Neutrophil (primary cell): ENCODE results near the gene PHKA2.
"Not testable (repeated sequence)": the region's sequence is repeated elsewhere in the genome, so short reads cannot be mapped to it uniquely, and the experiment has no call there.

Experiments
- H3K27ac ChIP-seq: fragments of 200-600 bp; sonication (generic); 2 replicates; pipeline ENCODE4 v1.5.1; 2016; ENCODE audit warnings: mild to moderate bottlenecking, moderate library complexity
- H3K27me3 ChIP-seq: fragments of 200-600 bp; sonication (generic); 2 replicates; pipeline ENCODE4 v1.6.0; 2016; ENCODE audit warnings: mild to moderate bottlenecking
- H3K36me3 ChIP-seq: fragments of 200-600 bp; sonication (generic); 2 replicates; pipeline ENCODE4 v1.5.1; 2017
- H3K4me1 ChIP-seq, 2 experiments: fragments of 200-600 bp in 1 of 2; sonication (generic) in 1 of 2; 1 replicate in 1 of 2; 2 replicates in 1 of 2; pipeline versions ENCODE4 v1.5.1 to v1.6.1; 2013 to 2016; ENCODE audit warnings: low read depth in 1 of 2, low read length in 1 of 2, mild to moderate bottlenecking in 1 of 2, moderate library complexity in 1 of 2; ENCODE audit not compliant: control insufficient read depth in 1 of 2, insufficient read depth in 1 of 2
- H3K4me3 ChIP-seq, 2 experiments: fragments of 200-600 bp in 1 of 2; sonication (generic) in 1 of 2; 1 replicate in 1 of 2; 2 replicates in 1 of 2; pipeline ENCODE4 v1.5.1; 2013 to 2016; ENCODE audit warnings: low read depth in 1 of 2, low read length in 1 of 2, mild to moderate bottlenecking in 1 of 2, moderate library complexity in 1 of 2
- H3K9me3 ChIP-seq: fragments of 200-600 bp; sonication (generic); 2 replicates; pipeline ENCODE4 v1.5.1; 2016
- TF ChIP-seq, protein P1 (sequence below): fragments of 200-600 bp; sonication (generic); IDR thresholded peaks from 2 replicates; pipeline ENCODE4 v1.5.1; 2016; ENCODE audit warnings: antibody characterized with exemption

The PHKA2 gene

DNA sequence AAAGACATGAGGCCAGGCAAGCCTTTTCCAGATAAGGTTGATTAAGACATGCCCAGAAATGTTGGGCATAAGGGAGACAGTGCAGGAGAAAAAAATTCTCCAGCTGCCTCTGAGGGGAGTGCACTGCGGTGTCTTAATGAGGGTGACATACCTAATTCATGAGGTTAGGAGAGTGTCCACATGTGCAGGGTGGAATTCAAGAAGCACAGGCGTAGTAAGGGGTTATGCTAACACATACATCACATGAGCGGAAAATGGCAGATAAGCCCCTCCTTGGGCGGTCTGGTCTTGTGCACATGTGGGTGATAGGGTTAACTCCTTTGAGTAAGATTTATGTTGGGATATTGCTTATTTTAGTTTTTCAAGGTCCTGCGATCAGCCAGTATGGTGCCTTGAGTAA is 122.4 kb downstream of the PHKA2 start:
- Histone ChIP-seq H3K27me3 (no peaks in the 10 kb centered on the region), H3K4me3 (no peak overlapping the region), H3K9me3 (no peaks in the 10 kb centered on the region), H3K27ac (no peak overlapping the region), H3K4me1 (no peaks in the 10 kb centered on the region), H3K36me3 (no peaks in the 10 kb centered on the region)
- TF ChIP-seq, protein P1, sequence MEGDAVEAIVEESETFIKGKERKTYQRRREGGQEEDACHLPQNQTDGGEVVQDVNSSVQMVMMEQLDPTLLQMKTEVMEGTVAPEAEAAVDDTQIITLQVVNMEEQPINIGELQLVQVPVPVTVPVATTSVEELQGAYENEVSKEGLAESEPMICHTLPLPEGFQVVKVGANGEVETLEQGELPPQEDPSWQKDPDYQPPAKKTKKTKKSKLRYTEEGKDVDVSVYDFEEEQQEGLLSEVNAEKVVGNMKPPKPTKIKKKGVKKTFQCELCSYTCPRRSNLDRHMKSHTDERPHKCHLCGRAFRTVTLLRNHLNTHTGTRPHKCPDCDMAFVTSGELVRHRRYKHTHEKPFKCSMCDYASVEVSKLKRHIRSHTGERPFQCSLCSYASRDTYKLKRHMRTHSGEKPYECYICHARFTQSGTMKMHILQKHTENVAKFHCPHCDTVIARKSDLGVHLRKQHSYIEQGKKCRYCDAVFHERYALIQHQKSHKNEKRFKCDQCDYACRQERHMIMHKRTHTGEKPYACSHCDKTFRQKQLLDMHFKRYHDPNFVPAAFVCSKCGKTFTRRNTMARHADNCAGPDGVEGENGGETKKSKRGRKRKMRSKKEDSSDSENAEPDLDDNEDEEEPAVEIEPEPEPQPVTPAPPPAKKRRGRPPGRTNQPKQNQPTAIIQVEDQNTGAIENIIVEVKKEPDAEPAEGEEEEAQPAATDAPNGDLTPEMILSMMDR: no peak

DNA sequence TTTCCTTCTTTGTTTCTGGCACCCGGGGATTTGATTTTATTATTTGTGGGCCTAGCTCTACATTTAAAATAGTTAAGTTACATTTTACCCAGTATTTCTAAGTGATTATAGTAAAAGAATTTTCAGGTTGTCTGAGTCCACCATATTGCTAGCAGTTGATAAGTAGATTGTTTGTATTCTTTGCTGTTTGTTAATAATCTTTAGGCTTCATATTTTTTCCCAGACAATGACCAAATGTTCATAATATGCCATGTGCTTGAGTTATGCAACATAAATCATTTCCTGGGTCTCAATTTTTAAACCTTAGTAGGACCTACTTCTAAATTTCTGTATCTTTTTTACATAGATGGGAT is 127.3 kb downstream of the PHKA2 start:
- H3K36me3 ChIP-seq: no peaks in the 10 kb centered on the region
- no peaks in the 10 kb centered on the region for H3K27me3 ChIP-seq
- no peaks in the 10 kb centered on the region for H3K4me1 ChIP-seq
- TF ChIP-seq, protein P1: no peak
- no peak overlapping the region for H3K4me3 ChIP-seq
- no peaks in the 10 kb centered on the region for H3K9me3 ChIP-seq
- H3K27ac ChIP-seq: no peak overlapping the region

DNA sequence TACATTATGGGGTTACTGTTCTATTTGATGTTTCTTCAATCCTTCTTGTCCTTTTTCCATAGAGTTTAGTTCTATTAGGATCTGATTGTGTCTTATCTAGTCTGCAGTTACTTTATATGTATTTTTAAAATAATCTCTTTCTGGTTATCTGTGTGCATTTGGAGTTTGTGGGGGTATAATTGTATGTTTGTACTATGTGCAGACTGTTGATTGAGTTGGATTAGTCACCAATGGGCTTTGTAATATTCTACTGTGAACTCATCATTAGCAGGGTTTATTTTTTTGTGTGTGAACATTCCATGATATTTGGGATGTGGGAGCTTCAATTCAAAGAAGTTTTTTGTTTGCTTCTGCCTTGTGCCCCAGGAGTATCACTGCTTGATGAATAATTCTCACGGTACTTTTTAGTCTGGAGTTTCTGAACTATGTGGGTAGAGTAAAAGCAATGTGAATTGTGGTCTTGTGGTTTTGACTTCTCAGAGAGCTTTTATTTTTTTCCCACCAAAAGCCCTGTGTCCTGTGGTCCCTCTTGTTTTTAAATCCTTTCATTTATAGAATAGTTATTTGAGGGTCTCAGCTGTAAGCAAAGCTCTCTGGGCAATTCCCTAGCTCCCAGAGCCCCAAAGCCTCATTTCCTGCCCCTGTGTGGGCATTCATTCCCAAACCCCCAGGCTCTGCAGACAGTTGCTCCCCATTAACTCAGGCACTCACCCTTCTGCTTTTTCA is 127.8 kb downstream of the PHKA2 start:
- TF ChIP-seq, protein P1: no peak
- Histone ChIP-seq H3K4me3 (no peak overlapping the region), H3K27ac (no peak overlapping the region), H3K27me3 (no peaks in the 10 kb centered on the region), H3K36me3 (no peaks in the 10 kb centered on the region), H3K4me1 (no peaks in the 10 kb centered on the region), H3K9me3 (no peaks in the 10 kb centered on the region)

DNA sequence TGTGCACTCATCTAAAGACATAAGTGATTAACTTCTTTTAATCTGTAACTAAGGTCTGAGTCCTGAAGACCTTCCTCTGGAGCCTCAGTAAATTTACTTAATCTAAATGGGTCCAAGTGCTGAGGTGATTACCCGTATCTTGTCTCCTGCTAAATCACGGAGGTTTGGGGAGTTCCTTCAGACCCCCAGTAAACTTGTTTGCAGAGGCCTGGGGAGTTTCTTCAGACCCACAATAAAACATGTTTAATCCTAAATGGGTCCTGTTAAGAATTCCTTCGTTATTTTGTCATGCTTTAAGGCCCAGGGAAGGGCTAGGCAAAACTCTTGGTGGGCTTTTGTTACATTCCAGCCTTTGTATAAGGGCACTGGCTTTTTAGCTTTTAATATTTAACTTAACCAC is 136.0 kb downstream of the PHKA2 start:
- not testable (repeated sequence) for H3K36me3 ChIP-seq, H3K9me3 ChIP-seq, H3K27me3 ChIP-seq, H3K4me1 ChIP-seq, H3K4me3 ChIP-seq, H3K27ac ChIP-seq
